GM18508 (cell line): Measurements from ENCODE around the gene NFASC.

Experiments used
- ATAC-seq: cut with Tn5 transposase; IDR thresholded peaks from one replicate; pipeline ENCODE4 v1.9.1; 2021; ENCODE audit warnings: moderate number of reproducible peaks; ENCODE audit not compliant: insufficient read depth, unreplicated experiment

Gene NFASC

DNA sequence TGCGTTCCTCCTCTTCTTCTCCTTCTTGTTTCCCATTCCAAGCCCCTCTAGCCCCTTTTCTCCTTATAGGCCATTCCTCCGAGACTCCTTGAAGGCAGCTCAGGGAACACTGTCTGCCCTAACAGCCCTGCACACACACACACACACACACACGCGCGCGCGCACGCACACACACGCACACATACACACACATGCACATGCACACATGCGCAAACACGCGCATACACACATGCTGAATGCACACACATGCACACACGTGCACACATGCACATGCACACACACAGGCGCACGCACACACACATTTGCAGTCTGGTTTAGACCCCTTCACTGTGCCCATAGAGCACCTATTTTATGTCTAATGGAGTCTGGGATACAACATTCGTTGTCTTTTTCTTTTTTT lies 154.6 kb downstream of the NFASC start:
- ATAC-seq: no peak

DNA sequence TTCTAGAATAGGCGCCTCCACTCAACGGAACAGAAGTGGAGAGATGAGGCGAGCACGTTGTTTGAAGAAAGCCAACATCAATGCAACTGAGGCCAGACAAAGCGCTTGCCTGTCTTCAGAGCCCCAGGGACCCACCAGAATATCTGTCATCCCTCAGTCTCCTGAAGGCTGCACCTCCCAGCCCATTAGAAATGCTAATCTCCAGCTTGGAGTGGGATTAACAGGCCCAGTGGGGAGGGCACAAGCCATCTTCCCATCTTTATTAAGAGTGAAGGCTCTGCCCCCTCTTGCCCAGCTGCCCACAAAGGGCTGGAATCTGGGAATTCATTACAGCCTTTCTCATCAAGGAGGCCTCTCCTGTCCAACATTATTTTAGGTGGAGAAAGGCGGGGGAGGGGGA lies 155.5 kb downstream of the NFASC start:
- no peak for ATAC-seq

DNA sequence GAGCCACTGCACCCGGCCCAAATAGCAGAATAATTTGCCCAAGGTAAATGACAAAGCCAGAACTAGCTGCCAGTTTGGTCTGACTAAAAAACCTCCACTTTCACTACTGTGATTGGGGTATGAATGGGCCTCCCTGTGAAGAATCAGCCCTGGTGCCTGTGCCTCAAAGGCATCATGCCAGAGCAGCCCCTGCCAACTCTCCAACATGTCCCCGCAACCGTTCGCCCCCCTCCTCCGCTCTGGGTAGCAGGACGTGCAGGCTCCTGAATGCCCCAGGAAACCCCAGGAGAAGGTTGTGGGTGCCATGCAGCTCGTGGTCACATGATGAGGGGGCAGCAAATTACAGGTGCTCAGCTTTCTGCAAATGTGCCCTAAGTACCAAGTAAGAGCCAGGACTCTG lies 157.7 kb downstream of the NFASC start:
- ATAC-seq: no peak

DNA sequence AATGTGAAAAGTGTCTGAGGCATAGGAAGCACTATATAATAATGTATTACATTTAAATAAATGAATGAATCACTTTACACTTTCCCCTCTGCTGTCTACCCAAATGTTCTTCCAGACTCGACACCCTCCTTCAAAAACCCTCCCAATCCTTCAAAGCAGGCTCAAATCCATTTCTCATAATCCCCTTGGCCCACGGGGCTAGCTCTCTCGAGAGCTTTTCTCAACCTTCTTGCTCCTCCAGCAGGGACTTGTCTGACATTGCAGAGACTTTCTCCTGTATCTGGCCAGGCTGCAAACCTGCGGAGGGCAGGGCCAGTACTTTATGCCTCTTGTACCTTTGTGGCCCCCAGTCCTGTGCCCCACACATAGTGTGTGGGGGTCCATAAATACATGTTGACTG lies 158.3 kb downstream of the NFASC start:
- no peak for ATAC-seq

DNA sequence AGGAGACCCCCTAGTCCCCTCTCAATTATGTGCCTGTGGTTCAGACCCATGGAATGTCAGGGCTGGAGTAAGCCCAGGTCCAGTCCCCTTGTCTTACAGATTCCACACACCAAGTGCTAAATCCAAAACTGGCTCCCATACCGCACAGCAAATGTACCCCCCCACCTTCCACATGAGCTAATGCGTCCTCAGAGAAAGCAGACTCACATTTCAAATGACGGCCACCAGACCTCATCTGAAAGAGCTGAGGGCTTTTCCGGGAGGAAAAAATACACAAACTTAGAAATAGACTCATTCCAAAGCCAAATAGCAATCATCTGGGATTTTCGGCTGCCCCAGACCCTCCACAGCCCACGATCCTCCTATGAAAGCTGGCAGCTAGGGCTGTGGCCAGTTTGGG lies 159.6 kb downstream of the NFASC start:
- no peak for ATAC-seq

DNA sequence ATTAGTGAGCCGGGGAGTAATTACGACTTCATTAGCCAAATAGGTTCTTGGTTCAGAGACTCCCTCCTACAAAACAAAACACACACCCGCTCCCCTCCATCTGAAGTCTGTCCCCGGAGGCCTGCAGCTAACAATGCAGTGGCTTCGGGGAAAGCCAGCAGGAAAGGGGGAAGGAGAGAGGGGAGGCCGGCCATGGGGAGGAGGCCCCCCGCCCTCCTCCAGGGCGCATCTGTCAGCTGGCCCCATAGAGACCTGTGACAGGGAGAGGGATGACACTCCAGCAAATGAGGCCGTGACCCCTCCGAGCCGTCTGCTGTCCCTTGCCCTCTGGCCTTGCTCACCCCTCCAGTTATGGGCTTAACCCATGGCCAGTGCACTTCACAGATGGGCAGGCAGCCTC lies 160.2 kb downstream of the NFASC start:
- ATAC-seq: no peak

DNA sequence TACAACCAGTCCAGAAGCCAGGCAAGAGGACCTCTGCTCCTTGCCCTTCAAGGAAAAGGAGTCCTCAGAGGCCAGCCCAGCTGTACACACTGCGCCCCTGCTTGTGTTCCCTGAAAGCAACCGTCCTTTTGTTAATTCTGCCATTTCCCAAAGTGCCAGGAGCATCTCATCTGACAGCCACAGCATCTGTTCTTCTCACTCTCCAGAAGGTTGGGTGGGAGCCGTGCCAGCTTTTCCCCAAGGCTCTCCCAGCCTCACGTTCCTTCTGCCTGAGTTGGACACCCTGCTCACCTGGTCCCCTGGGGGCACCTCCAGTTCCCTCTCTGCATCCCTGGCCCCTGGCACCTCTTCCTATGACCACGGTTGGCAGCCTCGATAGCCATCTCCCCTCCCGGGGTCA lies 161.8 kb downstream of the NFASC start:
- no peak for ATAC-seq

DNA sequence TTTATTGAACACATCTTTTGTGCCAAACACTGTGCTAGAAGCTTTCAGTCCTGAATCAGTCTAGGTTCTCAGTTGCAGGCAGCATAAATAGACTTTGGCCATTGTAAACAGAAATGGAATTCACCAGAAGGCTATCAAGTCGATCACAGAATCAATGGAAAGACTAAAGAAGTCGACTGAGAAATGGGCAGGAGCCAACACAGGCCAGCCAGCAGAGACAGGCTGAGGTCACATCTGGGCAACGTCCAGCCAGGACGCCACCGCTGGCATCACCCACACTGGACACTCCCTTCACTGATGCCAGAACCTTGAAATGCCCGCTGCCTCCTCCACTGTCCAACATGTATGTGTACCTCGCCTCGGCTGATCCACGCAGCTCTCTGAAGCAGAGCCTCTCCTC lies 166.9 kb downstream of the NFASC start:
- no peak for ATAC-seq

DNA sequence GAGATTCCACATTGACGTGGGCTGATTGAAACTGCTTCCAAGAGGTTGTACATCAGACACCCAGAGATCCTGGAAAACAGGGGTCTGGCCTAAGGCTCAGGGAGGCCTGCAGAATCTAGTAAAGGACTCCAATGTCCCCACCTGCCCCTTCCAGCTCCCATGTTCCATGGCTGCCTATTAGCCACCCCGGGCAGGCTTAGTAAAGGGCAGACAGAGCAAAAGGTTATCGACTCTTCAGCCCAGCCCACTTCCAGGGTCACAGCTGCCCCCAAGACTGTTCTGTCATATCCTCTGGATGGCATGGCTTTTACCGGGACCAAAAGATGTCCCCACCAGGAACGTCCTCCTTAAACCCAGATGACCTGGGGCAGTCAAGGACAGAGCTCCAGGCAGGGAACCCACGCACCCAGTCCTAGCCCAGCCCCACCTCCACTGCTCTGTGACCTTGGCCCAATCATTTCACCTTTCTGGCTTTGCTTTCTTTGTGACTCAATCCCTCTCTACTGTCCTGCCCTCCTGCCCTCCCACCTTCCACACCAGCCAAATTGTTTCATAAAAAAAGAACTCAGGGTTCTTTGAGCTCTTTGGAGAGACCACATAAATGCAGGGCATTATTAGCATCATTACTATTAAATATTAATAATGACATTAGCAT lies 167.6 kb downstream of the NFASC start:
- ATAC-seq: no peak

DNA sequence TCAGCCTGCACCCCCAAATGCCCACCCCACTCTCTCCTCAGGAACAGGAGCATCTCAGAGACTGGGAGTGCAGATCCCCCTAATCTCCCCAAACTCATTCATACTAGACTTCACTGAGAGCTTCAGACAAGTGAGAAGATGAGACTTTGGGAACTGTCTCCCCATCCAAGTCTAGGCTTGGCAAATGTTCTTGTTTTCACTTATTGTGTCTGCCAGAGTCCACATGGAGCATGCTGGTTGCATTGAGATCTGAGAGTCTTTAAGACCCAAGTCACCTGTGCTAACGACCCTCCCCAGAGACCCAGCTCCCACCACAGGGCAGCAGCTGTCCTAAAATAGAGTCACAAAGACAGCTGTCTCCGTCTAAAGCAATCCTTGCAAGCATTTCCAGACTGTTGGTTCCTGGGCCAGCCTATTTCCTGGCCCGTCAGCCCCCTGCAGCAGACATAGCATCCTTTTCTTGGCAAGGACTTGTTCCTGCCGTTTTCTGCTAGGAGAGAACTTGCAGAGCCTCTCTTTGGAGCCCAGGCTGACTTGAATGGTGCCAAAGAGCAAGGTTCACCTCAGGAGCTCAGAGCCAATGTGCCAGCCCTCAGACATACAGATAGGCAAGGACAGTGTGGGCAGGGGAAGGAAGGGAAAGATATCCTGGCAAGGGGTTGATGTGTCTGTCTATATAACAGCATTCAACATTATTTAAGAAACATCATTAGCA lies 170.5 kb downstream of the NFASC start:
- no peak for ATAC-seq

DNA sequence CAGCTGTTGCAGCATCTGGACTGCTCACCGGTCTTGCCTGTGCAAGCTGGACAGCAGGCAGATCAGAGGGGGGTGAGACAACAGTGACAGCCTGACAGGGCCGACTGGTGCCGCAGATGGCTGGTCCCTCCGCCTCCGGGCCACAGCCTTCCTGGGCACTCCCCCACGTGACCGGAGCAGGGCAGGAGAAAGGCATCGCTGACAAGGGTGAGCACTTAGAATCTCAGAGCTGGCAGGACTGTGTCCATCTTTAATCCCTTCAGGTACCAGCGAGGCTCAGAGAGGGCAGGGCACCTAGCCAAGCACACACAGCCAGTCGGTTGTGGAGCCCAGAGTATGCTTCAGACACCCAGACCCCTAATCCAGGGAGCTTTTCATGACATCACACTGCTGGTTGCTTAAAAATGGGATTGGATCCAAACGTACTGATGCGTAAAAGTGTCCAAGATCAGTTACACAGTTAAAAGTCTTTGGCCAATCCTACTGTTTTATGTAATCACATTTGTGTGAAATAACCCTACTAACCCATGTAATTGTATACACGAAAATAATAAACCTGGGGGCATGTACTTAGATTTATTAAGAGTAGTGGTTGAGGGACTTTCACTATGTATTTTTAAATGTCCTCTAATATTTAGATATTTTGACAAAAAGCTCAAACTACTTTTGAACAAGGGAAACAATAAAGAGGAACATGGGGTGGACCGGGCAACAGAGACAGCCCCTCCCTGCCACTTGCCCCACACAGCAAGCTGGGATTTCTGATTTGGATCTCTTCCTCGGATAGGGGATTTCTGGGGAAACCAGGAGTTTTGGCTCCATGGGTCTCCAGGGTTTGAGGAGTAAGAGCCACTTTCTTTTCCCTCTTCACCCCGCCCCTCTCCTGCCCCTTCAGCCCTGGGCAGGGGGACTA lies 171.6 kb downstream of the NFASC start:
- ATAC-seq: no peak

DNA sequence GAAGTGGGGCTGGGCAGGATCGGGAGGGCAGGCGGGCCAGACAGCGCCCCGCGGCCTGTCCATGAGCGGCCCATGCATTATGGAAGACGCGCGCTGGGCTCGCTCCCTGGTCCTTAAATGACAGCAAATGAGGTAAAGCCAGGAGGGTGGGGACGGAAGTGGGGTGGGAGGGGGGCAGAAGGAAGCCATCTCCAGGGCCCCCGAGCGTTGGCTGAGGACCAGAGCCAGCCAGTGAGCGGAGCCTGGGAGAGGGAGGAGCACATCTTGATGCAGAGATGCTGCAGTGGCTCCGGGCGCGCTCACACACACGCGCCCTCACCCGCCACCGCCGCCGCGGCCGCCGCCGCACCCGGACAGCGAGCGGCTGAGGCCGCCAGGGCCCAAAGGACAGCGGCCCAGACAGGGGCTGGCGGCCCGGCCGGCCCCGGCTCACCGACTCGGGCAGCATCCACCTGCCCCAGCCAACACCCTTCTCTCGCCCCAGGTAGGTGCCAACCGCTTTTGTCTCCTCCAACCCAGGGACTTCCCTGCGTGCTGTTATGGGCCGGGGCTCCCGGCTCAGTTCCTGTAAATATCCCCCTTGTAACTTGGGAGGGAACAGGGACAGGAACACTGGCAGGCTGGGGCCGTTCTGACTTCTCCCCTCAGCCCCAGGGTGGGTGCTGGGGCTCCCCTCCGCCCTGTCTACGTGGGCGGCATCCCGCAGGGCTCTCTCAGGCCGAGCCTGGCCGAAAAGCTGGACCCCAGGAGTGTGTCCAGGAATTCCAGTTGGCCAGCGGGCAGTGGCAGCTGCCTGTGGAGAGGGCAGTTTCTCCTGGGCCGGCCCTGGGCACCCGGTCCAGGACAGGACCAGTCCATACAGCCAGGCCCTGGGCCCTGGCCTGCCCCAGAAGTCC lies 172.5 kb downstream of the NFASC start, which contains the start of gene CNTN2:
TSS of gene CNTN2 (plus strand) at position 302 of the 896 bp plus-strand sequence. CDS start 9,974 bp downstream, outside the sequence.
- ATAC-seq: no peak

DNA sequence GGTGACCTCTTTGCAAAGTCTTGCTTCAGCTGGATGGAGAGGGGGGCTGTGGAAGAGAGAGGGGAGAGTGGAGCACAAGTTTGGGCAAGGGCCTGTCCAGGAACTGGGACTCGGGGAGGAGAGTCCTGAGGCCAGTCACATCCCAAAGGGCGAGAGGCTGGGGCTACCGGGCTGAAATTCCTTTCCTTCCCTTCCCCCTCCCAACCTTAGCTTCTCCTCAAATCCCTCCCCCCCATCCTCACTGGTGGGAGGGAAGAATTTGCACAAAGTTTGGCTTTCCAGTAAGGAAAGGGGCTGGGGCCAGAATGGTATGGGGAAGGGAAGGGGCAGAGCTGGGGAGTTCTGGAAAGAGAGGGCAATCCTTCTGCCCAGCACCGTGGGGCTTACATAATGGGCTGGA lies 173.2 kb downstream of the NFASC start:
- no peak for ATAC-seq

DNA sequence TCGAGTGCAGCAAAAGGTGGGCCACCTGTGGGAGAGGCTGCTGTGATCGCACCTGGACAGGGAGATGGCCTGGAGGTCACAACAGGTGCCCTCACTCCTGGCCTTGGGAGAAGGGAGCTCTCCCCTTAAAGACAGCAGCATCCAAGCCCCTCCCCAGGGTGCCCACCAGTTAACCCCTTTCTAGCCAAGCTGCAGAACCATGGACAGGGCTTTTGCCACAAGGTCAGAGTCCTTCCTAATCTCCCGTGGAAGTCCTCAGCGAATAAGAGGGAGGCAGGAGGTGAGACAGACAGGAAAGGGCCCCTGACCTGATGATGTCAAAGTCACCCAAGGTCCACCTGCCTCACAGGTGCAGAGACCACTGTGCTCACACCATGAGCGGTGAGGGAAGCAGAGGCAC lies 174.1 kb downstream of the NFASC start:
- ATAC-seq: no peak

DNA sequence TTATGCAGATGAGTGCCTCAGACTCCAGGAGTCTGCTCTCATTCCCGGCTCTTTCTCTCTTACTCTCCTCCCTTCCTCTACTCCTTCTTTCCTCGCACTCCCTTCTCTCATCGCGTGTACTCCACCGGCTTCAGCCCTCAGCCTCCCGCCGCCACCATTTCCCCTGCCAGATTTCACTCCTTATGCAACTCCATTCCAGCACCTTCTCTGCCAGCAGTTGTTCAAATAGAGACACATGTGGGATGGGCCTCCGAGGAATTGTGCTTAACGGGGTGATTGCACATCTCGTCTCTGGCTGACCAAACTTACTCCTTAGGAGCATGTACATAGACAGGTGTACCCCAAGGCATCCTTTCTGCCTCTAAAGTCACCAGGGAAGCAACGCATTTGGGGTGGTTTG lies 174.5 kb downstream of the NFASC start:
- no peak for ATAC-seq

DNA sequence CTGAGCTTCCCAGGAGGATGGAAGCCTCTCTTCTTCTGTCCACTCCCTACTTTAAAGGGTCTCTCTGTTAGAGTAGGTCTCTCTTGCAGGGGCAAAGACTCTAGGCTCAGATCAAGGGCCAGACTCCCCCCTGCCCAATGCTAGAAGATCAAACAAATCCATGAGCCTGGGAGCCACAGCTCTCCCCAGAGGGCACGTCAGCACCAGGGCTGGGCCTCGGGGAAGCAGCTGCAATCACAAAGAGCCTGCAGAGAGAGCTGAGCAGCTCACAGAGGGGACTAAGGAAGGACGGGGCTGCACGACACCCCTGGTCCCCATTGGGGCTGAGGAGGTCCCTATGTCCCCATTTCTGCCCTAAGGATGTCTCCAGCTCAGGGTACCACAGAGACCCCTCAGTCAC lies 176.2 kb downstream of the NFASC start:
- ATAC-seq: no peak

DNA sequence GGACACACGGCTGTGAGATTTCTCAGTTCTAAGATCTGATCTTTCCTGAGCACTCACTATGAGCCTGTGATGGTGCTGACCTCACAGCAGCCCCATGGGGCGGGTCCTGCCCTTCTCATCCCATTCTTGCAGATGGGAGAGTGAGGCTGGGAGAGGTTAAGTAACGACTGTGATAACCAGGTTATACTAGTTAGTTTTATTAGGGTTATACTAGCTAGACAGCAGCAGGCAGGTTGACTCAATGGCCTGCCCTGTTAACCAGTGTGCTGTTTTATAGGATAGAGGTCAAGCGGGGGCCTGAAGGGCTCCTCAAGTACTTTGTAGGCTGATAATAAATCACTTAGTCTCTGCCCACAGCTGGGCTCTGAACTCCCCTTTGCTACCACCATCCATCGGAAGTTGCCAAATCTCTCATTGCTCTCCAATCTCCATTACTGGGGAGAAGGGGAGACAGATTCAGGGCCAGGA lies 177.1 kb downstream of the NFASC start:
- ATAC-seq: no peak

DNA sequence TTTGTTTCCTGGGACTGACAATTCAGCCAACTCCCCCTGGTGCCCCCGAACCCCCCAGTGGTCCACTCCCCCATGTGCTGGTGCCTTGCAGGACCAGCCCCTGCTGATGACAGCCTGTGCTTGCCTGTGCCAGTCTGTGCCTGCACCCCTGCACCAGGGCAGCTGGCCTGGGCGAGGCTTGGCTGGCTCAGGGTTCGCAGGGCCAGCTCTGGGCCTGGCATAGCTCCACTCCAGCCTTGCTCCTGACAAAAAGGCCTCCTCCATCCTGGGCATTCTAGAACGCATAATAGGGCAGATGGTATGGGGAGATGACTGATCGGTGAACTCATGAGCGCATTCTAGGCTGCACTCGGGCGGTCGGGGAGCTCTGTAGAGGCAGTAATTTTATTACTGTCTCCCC lies 177.7 kb downstream of the NFASC start:
- ATAC-seq: no peak

DNA sequence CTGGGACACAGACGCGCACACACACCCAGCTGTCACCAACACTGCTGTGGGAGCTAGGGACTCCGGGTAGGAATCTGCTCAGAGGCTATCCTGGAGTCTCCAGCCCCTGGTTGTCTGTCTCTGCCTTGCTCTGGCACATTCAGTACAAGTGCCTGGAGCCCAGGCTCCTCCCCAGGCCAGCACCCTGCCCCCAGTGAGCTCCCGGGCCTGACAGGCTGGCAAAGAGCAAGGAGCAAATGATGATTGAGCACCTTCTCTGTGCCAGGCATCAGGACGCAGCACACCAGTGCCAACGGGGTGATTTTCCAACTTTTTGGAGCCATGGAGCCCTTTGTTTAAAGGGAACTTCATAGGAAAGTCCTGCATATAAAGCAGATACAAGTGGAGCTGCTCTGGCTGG lies 178.8 kb downstream of the NFASC start:
- no peak for ATAC-seq

DNA sequence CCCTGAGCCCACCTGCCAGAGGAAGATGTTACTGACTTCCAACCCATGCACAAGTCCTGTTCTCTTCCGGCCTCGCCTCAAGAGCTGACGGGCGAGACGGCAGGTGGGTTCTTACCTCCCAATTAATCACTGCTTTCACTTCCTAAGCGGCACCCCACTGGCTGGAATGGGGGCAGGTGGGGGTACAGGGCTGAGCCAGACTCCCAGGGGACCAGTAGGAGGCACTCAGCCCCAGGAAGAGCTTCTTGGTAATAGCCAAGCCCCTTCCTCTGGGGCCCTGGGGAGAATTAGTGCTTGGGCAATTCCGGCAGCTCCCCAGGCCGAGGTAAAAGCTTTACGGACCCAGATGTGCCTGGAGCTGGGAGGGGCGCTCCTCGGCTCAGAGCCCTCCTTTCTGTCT lies 182.0 kb downstream of the NFASC start:
- ATAC-seq: no peak
